ENCODE measurements around the gene PCK1. TPM values are rescaled to one million over a fixed set of nuclear protein-coding genes. Genes with fewer than 3 reads are reported as not detected.

Gene PCK1
- total and polyA plus RNA-seq, 2 donors (not counting 3 experiments of a cell fraction or from before 2014, with no cell fraction given) = not detected

DNA sequence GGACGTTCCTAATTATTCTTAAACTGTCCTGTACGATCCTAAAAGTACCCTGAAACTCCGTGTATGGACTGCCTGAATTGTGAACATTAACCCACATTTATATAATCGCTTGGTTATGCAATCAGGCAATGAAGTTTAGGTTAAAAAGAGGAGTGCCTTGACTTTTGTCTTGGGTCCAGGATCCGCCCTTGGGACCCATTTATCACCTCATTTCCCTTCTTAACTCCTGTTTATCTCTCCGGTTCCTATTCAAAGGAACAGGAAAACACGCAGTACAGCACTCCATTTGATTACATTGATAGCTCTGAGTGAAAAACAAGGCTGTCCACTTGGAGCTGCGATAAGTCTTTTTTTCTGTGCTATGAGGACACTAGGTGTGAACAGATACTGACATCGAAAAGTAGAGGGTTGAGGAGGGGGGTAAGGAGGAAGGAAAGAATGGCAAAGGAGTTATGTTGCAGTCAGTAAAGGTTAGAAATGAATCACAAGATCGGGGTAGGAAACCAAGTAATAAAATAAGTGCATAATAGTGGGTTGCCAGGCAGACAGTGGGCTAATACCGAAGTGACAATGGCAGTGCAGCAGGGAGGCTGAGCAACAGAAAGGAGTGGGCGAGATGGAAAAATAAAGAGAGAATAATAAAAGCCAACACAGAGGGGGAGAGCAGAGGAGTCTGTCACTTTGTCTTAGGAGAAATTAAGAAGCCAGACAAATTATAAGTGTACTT is 15.9 kb upstream of the PCK1 start:
- BruUV-seq (replicated peaks) = no TSS peak
- TF ChIP-seq POLR2A (IDR thresholded peaks at IDR 0.05; ENCODE audit: low read depth, low read length) = no peak
- TF ChIP-seq GATA2 (IDR thresholded peaks at IDR 0.05; ENCODE audit: insufficient read depth, insufficient read length, low read depth, low read length) = no peak
- TF ChIP-seq POLR2AphosphoS5 (IDR thresholded peaks at IDR 0.05; ENCODE audit: insufficient read depth, low read depth, low read length) = no peak
- TF ChIP-seq CTCF (IDR thresholded peaks at IDR 0.05; ENCODE audit: extremely low read depth in 1 of 2, insufficient read depth in 1 of 2, low read depth in 1 of 2, low read length in 2 of 2) = no peak
- no peak for TF ChIP-seq JUN (IDR thresholded peaks at IDR 0.05; ENCODE audit: borderline replicate concordance, insufficient read depth, insufficient read length, low read depth)
- TF ChIP-seq, protein P1, sequence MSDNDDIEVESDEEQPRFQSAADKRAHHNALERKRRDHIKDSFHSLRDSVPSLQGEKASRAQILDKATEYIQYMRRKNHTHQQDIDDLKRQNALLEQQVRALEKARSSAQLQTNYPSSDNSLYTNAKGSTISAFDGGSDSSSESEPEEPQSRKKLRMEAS (IDR thresholded peaks at IDR 0.05; ENCODE audit: insufficient read depth, insufficient read length) = no peak
- no peak for TF ChIP-seq EZH2 (IDR thresholded peaks at IDR 0.05; ENCODE audit: borderline replicate concordance, low read depth, low read length, severe bottlenecking)
- no peak for TF ChIP-seq FOS (IDR thresholded peaks at IDR 0.05; ENCODE audit: borderline replicate concordance, insufficient read depth, low read length)
- TF ChIP-seq MYC (IDR thresholded peaks at IDR 0.05; ENCODE audit: low read depth, low read length) = no peak
- ChIA-PET CTCF (no interaction called here), POLR2A (no interaction called here)
- H3K4me1 ChIP-seq (ENCODE audit: control insufficient read depth, extremely low read depth, insufficient read depth, low read length) = no peaks in the 10 kb centered on the region
- H2AFZ ChIP-seq (ENCODE audit: low read depth, low read length) = no peak overlapping the region
- no peak overlapping the region for H3K4me3 ChIP-seq (replicated peaks in 1 of 3; ENCODE audit: insufficient read depth in 1 of 3, low read depth in 1 of 3, low read length in 3 of 3)
- H3K79me2 ChIP-seq (ENCODE audit: control insufficient read depth, insufficient read depth, low read length) = no peaks in the 10 kb centered on the region
- no peaks in the 10 kb centered on the region for H3K36me3 ChIP-seq (ENCODE audit: control insufficient read depth in 2 of 2, extremely low read depth in 1 of 2, insufficient read depth in 2 of 2, low read length in 2 of 2)
- H3K9me3 ChIP-seq (replicated peaks; ENCODE audit: control insufficient read depth, insufficient read depth, low read length) = no peaks in the 10 kb centered on the region
- no peaks in the 10 kb centered on the region for H3K9me1 ChIP-seq (replicated peaks; ENCODE audit: control insufficient read depth, extremely low read depth, insufficient read depth, low read length)
- no peaks in the 10 kb centered on the region for H4K20me1 ChIP-seq (replicated peaks; ENCODE audit: control insufficient read depth, extremely low read depth, insufficient read depth, low read length)
- dilution Hi-C loops (cut with MboI; ENCODE audit: extremely low pct_ligation_motif_present, low sequenced_read_pairs) (no loop called here), intact Hi-C loops (cut with micrococcal nuclease) (no loop called here)
- no peak overlapping the region for H3K4me2 ChIP-seq (ENCODE audit: insufficient read depth, low read length)
- DNase-seq (ENCODE audit: low read depth, low spot score) = peak; percentile 6
- H3K27ac ChIP-seq (ENCODE audit: insufficient read depth, low read depth, low read length) = no peak overlapping the region
- H3K27me3 ChIP-seq (ENCODE audit: control insufficient read depth in 2 of 2, insufficient read depth in 2 of 2, low read length in 2 of 2) = peaks cover 2 to 8% of the 10 kb centered on the region in 2 experiments
- FAIRE-seq = no peak
- H3K9ac ChIP-seq (replicated peaks; ENCODE audit: extremely low read depth, insufficient read depth, low read length) = no peak overlapping the region

Data from endothelial cell of umbilical vein (primary cell).